HL-60/S4 (cell line): ENCODE results near the gene FAM53B.
"Not testable (repeated sequence)": the region's sequence is repeated elsewhere in the genome, so short reads cannot be mapped to it uniquely, and the experiment has no call there.

Experiments
- in situ Hi-C: fragments of 300-500 bp; cut with MboI; formaldehyde crosslinking; loops from 2 replicates; pipeline ENCODE4 v1.14.3; 2022; ENCODE audit warnings: low sequenced_read_pairs

Gene FAM53B, protein sequence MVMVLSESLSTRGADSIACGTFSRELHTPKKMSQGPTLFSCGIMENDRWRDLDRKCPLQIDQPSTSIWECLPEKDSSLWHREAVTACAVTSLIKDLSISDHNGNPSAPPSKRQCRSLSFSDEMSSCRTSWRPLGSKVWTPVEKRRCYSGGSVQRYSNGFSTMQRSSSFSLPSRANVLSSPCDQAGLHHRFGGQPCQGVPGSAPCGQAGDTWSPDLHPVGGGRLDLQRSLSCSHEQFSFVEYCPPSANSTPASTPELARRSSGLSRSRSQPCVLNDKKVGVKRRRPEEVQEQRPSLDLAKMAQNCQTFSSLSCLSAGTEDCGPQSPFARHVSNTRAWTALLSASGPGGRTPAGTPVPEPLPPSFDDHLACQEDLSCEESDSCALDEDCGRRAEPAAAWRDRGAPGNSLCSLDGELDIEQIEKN

DNA sequence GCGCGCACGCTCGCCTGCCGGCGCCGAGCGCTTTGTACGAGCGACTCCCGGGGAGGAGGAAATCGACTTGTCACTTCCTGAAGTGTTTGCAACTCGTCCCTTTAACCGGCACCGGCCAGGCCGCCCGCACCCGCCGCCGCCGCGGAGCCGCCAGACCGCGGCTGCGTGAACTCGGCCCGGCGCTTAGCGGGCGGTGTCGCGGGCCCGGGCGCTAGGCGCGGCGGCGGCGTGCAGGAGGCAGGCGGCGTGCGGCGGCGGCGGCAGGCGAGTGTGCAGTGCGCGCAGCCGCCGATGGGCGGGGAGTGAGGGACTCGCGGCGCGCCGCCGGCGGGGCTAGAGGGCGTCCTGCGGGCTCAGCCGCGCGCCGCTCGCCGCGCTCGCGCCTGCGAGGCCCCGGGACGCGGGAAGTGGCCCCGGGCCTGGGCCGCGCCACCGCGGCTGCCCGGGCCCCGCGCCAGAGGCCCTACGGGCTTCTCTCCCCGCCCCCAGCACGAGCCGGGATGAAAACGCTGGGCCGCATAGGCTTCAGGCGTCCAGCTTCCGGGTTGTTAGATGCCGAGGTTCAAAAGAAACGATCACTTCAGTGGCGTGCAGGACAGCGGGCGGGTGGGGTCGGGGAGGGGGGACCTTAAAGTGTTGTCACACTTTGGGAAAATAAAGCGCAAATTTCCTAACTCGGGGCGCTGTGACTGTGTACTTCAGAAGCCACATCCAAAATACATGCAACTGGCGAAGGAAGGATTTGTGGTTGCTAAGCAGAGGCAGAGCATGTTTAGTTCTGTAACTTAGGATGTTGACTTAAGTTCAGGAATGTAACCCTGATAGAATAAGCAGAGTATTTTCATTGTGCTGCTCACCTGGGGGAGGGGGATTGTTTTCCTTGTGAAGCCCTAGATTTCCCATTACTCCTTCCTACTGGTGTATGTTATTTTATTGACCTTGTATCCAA is at the start of gene FAM53B:
Gene FAM53B, minus strand, starts transcription at position 277 of the 949 bp plus-strand sequence. CDS start 37,665 bp downstream, outside the sequence.
- in situ Hi-C loops, result loop anchor here (10.0 kb wide), 1 partner anchor 210 kb away; no protein-coding TSS in a partner anchor

DNA sequence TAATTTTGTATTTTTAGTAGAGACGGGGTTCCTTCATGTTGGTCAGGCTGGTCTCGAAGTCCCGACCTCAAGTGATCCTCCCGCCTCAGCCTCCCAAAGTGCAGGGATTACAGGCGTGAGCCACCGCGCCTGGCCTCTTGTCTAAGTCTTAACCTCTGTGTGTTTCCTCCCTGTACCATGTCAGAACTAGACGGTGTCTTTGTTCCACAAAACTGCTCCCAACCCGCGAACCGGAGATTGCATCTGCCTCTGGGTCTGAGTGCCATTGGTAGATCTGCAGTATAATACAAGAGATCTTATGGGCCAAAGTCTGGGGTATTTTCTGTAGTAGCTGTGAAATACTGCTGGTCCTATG is 48.8 kb upstream of the FAM53B start:
- in situ Hi-C loops, result no loop called here

DNA sequence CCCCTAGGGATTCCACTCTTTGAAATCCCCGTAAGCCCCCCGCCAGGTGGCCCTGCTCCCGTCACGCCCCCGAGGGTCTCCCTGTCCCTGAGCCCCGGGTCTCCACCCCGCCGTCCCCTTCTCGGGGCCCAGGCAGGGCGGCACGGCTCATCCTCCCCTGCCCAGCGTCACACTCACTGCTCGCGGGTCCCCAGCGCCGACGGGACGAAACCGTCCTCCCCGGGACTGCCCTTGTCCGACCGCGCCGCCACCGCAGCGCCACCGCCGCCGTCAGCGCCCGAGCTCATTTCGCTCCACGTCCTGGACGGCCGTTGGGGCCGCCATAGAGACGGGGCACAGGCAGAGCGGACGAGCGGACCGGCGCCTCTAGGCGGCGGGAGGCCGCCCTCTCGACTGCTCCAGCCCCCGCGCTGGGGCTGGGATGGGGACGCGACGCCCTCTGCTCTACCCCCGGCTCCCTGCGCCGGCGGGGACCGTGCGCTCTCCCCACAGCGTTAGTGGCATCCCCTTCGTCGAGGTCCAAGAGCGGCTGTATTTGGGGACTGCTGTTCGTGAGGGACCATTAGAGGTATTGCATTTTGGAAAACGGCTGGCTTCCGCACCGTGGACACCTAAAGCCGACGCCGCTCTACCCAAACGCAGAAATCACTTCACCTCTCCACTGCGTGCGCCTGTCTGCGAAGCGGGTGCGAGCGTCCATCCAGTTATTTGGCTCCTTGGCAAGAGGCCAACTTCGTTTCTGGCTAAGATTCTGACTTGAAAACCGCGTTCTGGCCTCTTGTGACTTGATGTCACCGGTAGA is 47.6 kb upstream of the FAM53B start, which contains the start of gene EEF1AKMT2:
Gene EEF1AKMT2, minus strand, starts transcription at position 341 of the 802 bp plus-strand sequence. Its CDS starts 54 bp downstream, at position 287.
- in situ Hi-C loops, result no loop called here

DNA sequence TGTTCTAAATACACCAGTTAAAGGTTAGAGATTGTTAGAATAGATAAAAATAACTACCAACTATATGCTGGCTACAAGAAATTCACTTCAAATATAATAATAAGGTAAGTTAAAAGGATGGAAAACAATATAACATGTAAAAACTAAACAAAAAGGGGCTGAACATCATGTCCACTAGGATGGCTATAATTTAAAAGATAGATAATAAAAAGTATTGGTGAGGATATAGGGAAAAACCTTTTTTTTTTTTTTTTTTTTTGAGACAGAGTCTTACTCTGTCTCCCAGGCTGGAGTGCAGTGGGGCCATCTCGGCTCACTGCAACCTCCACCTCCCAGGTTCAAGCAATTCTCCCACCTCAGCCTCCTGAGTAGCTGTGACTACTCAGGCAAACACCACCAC is 38.7 kb upstream of the FAM53B start:
- in situ Hi-C loops, result not testable (repeated sequence)

DNA sequence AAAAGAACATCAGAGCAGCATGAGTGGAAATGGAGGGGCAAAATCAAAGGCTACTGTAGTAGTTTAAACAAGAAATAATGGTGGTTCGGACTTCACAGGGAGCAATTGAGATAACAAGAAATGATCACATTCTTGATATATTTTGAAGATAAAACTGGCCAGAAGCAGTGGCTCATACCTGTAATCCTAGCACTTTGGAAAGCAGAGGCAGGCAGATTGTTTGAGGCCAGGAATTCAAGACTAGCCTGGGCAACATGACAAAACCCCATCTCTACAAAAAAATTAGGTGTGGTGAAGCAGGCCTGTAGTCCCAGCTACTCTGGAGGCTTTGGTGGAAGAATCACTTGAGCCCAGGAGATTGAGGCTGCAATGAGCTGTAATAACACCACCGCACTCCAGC is 24.6 kb upstream of the FAM53B start:
- in situ Hi-C loops, result no loop called here

DNA sequence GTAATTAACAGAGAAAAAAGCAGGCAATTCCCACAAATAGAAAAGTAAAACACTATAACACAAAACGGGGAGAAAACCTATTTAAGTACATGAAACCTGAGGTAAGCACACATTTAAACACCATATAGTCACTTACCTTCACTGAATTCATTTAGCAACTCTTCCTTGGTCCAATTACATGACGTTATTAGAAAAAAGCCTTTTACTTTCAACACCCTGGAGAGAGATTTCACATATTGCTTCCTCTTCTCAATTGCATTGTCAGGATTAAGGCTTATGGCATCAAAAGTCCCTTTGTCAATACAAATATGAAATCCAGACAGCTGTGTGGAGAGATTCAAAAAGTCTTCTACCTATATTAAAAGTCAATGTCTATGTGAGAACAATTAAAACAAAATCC is 21.1 kb upstream of the FAM53B start:
- in situ Hi-C loops, result no loop called here

DNA sequence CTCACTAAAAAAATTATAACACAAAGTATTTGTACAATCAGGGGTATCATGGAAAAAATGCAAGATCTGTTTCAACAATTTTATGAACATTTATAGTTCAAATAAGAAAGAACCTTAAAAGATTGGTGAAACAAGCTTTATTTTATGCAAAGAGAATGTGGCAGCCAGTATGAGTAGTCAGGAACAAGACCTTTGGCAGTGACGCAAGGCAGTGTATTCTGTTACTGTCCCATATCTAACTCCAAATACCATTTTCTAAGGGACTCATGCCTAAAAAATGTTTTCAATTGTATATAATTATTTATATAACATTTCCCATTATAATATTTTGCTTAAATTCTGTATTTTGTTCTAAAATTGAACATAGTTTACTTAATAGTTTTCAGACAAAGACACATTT is 19.1 kb upstream of the FAM53B start:
- in situ Hi-C loops, result no loop called here

DNA sequence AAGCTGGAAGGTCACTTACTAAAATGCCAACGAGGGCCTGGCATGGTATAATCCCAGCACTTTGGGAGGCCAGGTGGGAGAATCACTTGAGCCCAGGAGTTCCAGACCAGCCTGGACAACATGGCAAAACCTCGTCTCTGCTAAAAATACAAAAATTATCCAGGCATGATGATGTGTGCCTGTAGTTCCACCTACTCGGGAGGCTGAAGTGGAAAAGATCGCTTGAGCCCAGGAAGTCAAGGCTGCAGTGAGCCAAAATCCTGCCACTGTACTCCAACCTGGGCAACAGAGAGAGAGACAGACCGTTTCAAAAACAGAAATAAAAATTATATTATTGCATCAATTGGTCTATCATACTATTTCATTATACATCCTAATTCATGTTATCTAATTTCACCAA is 18.1 kb upstream of the FAM53B start:
- in situ Hi-C loops, result no loop called here

DNA sequence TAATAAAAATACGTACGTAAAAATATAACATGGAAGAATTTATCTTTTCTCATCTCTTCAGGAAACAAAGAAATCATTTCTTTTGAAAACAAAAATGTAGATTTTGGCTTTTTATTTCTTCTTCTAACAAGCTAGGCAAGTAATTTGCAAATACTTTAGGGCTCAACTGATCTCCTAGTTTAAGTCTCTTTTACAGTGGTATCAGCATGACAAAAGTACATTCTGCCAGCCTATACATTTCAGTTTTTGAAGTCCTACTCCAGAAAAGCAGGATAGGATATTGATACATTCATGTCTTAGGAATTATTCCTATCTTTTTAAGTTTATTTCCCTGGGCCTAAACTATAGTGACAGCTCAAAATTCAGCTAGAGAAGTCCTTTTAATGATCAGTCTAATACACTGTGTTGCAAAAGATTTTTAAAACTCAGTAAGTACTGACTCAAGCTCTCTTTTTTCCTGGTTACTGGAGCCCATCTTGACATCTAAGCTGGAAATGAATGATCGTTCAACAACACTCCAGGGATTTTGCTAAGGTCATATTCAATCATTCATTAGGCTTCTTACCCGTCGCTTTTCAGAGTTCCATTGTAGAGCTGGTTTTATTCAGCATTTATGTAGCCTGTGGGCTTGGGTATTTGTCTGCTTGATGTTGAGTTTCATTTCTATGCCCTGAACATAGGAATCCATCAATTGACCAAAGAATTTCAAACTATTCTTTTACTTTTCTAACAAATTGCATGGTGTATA is 12.2 kb upstream of the FAM53B start:
- in situ Hi-C loops, result no loop called here

DNA sequence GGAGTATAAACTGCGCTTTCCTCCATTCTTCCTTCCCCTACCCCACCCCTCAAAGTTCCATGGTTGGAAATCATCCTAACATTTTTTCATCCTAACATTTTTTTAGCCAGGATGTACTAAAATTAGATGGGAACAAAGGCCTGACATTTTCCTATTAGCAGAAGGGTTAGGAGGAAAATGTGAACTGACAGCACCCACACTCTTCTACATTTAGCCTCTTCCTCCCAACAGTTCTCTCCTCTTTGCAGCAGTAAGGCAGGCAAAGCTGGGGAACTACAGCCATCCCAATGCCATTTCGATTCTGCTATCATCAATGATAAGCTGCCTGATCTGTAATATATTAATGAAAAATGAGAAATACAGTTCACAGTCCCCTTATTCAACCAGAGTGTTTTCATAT is 11.4 kb upstream of the FAM53B start:
- in situ Hi-C loops, result no loop called here

DNA sequence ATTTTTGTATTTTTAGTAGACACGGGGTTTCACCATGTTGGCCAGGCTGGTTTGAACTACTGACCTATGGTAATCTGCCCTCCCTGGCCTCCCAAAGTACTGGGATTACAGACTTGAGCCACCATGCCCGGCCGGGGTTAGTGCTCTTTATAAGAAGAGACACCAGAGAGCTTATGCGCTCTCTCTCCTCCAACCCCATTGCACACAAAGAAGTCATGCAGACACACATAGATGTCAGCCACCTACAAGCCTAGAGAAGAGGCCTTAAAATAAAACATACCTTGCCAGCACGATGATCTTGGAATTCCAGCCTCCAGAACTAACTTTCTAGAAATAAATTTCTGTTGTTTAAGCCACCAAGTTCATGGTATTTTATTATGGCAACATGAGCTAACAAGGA is 10.0 kb upstream of the FAM53B start:
- in situ Hi-C loops, result no loop called here

DNA sequence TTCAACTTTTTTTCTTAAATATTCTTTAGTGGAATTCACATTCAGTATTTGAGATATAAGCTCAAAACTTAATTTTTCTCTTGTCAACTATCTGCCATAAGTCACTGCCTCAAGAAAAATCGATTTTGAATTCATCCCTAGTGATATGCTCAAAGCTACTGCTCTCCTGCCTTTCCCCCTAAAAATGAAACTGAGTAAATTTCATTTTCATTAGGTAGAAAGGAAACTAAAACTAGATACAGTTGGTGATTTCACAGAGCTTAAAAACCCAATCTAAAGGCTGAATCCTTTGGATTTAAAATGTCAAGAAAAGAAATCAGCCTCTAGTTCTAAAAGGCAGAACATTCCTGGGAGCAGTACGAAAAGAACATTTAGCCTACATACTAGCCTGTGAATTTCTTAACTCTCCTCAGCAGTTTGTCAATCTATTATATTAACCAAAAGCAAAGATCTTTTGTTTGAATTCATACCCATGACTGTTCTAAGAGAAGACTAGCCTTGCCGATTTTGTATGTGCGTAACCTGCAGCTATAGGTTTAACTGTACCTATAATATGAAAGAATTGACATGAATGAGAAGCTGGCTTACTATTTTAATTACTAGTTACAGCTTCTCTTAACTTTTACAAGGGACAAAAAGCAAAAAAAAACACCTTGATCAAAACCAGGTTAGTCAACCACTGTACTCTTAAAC is 4.9 kb upstream of the FAM53B start:
- in situ Hi-C loops, result loop anchor here (10.0 kb wide), 1 partner anchor 214 kb away; no protein-coding TSS in a partner anchor

DNA sequence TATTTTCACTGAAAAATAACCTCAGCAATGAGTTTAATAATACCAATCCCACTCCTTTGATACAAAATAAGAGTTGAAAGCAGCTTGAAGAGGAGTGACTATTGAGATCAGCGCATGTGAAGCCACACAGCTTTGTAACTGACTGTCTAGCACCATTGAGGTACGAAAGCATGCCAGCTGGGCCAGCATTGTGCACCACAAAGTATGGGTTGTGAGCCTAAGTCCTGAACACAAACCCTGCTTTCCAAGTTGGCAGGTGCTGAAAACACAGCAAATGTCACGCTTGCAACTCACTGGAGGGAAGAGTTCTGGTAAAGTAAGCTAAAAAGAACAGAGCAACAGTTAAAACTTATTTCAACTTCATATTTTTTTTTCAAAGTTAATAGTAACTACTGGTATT is 4.0 kb upstream of the FAM53B start:
- in situ Hi-C loops, result loop anchor here (10.0 kb wide), 1 partner anchor 213 kb away; no protein-coding TSS in a partner anchor

DNA sequence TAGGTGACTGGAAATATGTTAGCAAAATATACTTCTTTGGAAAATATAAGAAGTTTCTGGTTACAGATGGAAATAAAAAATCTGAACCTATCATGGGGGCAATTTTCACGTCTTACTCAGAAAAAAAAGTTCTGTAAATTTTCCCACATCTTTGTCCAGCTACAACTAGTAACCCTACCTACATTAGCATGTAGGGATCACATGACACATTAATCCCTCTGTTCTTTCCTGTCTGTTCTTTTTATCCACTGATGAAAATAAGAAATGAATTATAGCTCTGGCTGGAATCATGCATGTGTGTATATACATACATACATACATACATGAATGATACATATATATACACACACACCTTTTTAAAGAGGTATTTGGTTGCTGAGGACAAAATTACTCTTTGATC is 3.6 kb upstream of the FAM53B start:
- in situ Hi-C loops, result loop anchor here (10.0 kb wide), 1 partner anchor 213 kb away; no protein-coding TSS in a partner anchor

DNA sequence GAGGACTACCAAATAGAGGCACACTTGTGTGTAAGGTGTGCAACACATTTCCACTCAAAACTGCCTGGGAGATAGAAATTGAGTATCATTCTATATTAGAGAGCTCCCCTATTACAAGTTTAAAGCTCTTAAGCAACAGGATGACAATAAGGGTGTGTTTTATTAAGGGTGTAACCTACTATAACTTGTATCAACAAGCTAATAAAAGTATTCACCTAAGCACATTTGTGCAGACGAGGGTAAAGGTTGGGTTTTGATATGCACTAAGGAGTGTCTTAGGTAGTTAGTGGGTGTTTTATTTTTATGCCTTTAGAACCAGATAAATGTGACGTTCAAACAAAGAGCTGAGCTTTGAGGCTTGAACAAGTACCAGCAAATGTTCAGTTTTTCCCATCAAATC is 2.8 kb upstream of the FAM53B start:
- in situ Hi-C loops, result loop anchor here (10.0 kb wide), 1 partner anchor 212 kb away; no protein-coding TSS in a partner anchor

DNA sequence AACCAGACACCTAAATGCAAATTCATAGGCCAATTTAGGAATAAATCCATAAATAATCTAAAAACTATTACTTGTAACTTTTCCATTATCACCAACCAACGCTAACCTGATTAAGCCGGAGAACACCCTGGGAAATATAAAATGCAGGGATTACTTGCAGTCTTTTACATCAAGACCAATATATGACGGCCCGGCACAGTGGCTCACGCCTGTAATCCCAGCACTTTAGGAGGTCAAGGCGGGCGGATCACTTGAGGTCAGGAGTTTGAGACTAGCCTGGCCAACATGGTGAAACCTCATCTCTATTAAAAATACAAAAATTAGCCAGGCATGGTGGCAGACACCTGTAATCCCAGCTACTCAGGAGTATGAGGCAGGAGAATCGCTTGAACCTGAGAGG is 2.3 kb upstream of the FAM53B start:
- in situ Hi-C loops, result loop anchor here (10.0 kb wide), 1 partner anchor 212 kb away; no protein-coding TSS in a partner anchor

DNA sequence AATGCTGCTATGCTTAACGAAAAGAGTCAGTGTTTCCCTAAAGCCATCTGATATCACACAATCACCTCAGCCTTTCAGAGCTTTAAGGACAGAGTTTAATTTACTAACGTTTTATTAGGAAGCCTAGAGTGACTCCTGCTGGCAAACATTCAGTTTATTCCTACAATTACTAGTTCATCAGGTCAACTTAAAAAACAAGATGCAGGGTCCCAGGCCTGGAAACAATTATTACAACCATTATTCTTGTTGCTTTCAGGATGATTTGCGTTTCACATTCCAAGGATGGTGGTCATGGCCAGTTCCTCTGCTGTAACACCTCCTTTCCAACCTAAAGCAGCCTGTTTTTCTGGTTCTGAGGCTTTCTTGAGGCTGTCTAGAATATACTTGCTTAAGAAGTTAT is 1.5 kb upstream of the FAM53B start:
- in situ Hi-C loops, result loop anchor here (10.0 kb wide), 1 partner anchor 211 kb away; no protein-coding TSS in a partner anchor

DNA sequence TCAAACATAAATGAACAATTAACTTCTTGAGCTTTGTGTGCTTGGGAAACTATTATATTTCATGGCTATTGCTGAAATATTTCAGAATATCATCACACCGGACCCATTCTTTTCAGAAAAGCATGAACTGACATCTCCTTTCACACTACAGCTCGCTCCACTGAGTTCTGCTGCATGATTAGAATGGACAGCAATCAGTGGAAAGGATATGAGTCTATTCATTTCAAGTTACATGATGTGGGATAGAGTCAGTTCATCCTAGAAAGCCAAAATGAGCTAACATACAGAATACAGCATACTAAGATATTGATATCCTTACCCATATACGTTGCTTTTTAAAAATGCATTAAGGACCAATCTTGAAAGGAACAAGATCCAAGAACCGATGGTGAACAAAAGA is 1.1 kb upstream of the FAM53B start:
- in situ Hi-C loops, result loop anchor here (10.0 kb wide), 1 partner anchor 210 kb away; no protein-coding TSS in a partner anchor
